A673 (cell line): ENCODE data around the gene DNMT3B. TPM values are rescaled to one million over a fixed set of nuclear protein-coding genes. Genes with fewer than 3 reads are reported as not detected.

ENCODE experiments used
- BruUV-seq: library from RNA; stranded (reverse); fragments of 400-500 nt; replicated peaks from 2 replicates; lab custom pipeline; 2021; lab: Mats Ljungman, UMichigan
- CTCF ChIA-PET: fragments of 300-600 bp; sonication (Branson Sonifier 250); formaldehyde crosslinking; loops from one replicate; lab custom pipeline; 2022; ENCODE audit warnings: antibody characterized with exemption; lab: Charles Lee
- POLR2A ChIA-PET: fragments of 300-600 bp; sonication (Branson Sonifier 250); formaldehyde crosslinking; loops from one replicate; lab custom pipeline; 2022; ENCODE audit warnings: antibody characterized with exemption; ENCODE audit not compliant: low non-redundant PET; lab: Charles Lee
- DNase-seq: peaks from one replicate; pipeline ENCODE4 v3.0.0-alpha.2; 2015; ENCODE audit warnings: low spot score
- H3K27ac ChIP-seq: fragments of 200-600 bp; sonication (generic); 2 replicates; pipeline ENCODE4 v1.5.1; 2016; ENCODE audit warnings: mixed run types, low read depth, mild to moderate bottlenecking, mixed read lengths, antibody characterized with exemption, low read length; ENCODE audit not compliant: poor library complexity, severe bottlenecking
- H3K27me3 ChIP-seq: fragments of 200-600 bp; sonication (generic); replicated peaks from 2 replicates; pipeline ENCODE4 v1.6.1; 2017; ENCODE audit warnings: mixed run types, low read depth, mild to moderate bottlenecking, mixed read lengths, antibody characterized with exemption, low read length; ENCODE audit not compliant: insufficient read depth, poor library complexity
- H3K36me3 ChIP-seq: fragments of 200-600 bp; sonication (generic); 2 replicates; pipeline ENCODE4 v1.6.1; 2016; ENCODE audit warnings: mixed run types, mild to moderate bottlenecking, mixed read lengths, antibody characterized with exemption, low read length; ENCODE audit not compliant: insufficient read depth, poor library complexity, severe bottlenecking
- H3K4me1 ChIP-seq: fragments of 200-600 bp; sonication (generic); 2 replicates; pipeline ENCODE4 v1.6.1; 2017; ENCODE audit warnings: mixed run types, mild to moderate bottlenecking, mixed read lengths, antibody characterized with exemption, low read length; ENCODE audit not compliant: insufficient read depth, poor library complexity, severe bottlenecking
- H3K4me3 ChIP-seq: fragments of 200-600 bp; sonication (generic); 2 replicates; pipeline ENCODE4 v1.5.1; 2016; ENCODE audit warnings: low read depth, mixed run types, mild to moderate bottlenecking, mixed read lengths, low read length; ENCODE audit not compliant: poor library complexity, severe bottlenecking
- H3K9me3 ChIP-seq: fragments of 200-600 bp; sonication (generic); 2 replicates; pipeline ENCODE4 v1.6.1; 2016; ENCODE audit warnings: mixed run types, low read depth, mild to moderate bottlenecking, mixed read lengths, antibody characterized with exemption, low read length; ENCODE audit not compliant: poor library complexity, severe bottlenecking
- CTCF ChIP-seq: fragments of 300-800, 200-600 bp; sonication (generic); conservative IDR thresholded peaks from 2 replicates; pipeline ENCODE4 v1.5.1; 2017; ENCODE audit warnings: low read depth, mild to moderate bottlenecking, antibody characterized with exemption, low read length, moderate library complexity, mixed read lengths
- EZH2 ChIP-seq: fragments of 200-600 bp; sonication (generic); IDR thresholded peaks from 2 replicates; pipeline ENCODE4 v1.6.1; 2017; ENCODE audit warnings: borderline replicate concordance, low read depth, mild to moderate bottlenecking, mixed read lengths, antibody characterized with exemption, low read length; ENCODE audit not compliant: poor library complexity, severe bottlenecking
- intact Hi-C: fragments of 100-400 bp; cut with micrococcal nuclease; formaldehyde crosslinking; loops from one replicate; pipeline ENCODE4 v1.10.0; 2022; ENCODE audit not compliant: unreplicated experiment
- total RNA-seq: library from RNA; stranded (reverse); gene quantifications from 2 replicates; pipeline ENCODE4 v1.2.3, GENCODE V29; 2021

The DNMT3B gene
- total RNA-seq, 1 experiment from 2014 or later, result 3.8 TPM

DNA sequence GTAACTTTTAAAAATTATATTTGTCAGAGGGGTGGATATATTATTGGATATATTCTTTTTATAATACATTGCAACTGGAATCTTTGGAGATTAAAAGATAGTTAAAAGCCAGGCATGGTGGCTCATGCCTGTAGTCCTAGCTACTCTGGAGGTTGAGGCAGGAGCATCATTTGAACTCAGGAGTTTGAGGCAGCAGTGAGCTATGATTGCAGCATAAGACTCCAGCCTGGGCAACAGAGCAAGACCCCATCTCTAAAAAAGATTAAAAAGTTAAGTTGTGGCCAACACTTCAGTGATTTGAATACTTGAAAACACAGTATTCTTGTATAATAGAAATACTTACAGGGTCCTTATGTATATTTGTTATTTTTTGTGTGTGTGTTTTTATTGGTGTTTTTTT is 72.8 kb downstream of the DNMT3B start:
- no peak for DNase-seq

GRCh38 chr20:32837157-32837556 is 75.0 kb downstream of the DNMT3B start:
- Histone ChIP-seq H3K9me3 (no peaks in the 10 kb centered on the region), H3K36me3 (peaks cover 73% of the 10 kb centered on the region), H3K27me3 (no peaks in the 10 kb centered on the region), H3K27ac (no peak overlapping the region), H3K4me3 (no peak overlapping the region), H3K4me1 (no peaks in the 10 kb centered on the region)
- DNase-seq, result no peak
- intact Hi-C loops, result no loop called here
- ChIA-PET POLR2A (no interaction called here), CTCF (no interaction called here)
- no TSS peak for BruUV-seq
- TF ChIP-seq CTCF (no peak), EZH2 (no peak)

More for the DNA sequence above, 72.8 kb downstream of the DNMT3B start:
- H3K4me3 ChIP-seq, result no peak overlapping the region
- no peaks in the 10 kb centered on the region for H3K27me3 ChIP-seq
- no peak for TF ChIP-seq EZH2
- no peak for TF ChIP-seq CTCF
- H3K36me3 ChIP-seq, result peaks cover 86% of the 10 kb centered on the region
- no peaks in the 10 kb centered on the region for H3K9me3 ChIP-seq
- H3K27ac ChIP-seq, result no peak overlapping the region
- BruUV-seq, result no TSS peak
- POLR2A ChIA-PET, result no interaction called here
- H3K4me1 ChIP-seq, result no peaks in the 10 kb centered on the region
- CTCF ChIA-PET, result no interaction called here
- intact Hi-C loops, result no loop called here

DNA sequence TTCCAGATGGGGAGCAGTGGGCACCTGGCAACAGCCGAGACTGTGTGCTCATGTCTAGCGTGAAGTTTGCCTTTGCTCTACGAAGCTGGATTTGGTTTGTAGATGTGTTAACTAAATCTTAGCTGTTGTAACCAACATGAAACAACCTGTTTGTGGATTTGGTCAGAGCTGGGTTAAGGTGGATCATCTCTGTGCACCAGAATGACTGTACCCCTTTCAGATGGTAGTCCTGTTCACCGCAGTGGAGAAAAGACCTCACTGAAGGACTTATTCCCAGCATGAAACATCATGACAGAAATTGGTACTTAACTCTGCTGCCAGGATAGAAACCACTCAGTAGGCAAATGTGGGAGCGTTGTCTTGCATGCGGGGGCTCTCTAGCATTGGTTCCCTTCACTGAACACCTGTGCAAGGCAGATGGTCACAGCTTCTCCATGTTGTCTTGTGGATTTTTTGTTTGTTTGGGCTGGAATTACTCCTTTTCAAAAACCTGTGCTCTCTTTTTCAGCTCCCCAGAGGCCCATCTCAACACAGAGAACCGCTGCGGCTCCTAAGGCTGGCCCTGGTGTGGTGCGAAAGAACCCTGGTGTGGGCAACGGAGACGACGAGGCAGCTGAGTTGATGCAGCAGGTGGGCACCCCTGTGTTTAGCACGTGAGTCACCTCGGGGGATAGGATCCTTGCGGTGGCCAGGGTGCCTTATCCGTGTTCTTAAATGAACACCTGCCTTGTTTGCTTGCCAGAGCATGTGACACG is 77.2 kb downstream of the DNMT3B start:
- Histone ChIP-seq H3K4me3 (no peak overlapping the region), H3K27me3 (no peaks in the 10 kb centered on the region), H3K4me1 (no peaks in the 10 kb centered on the region), H3K9me3 (no peaks in the 10 kb centered on the region), H3K36me3 (peaks cover 64% of the 10 kb centered on the region), H3K27ac (no peak overlapping the region)
- intact Hi-C loops, result no loop called here
- CTCF ChIA-PET, result no interaction called here
- TF ChIP-seq CTCF (no peak), EZH2 (no peak)
- DNase-seq, result no peak
- BruUV-seq, result no TSS peak
- POLR2A ChIA-PET, result no interaction called here
